Osteocyte (in vitro differentiated cells): Measurements from ENCODE around the gene ASCL5. TPM values are rescaled to one million over a fixed set of nuclear protein-coding genes. Genes with fewer than 3 reads are reported as not detected.
A peak's percentile ranks its signal among the peaks of the same experiment; 100 is the strongest.

Experiments used
- DNase-seq: peaks from one replicate; pipeline ENCODE4 v3.0.0; 2021; ENCODE audit warnings: mixed read lengths; ENCODE audit not compliant: unreplicated experiment; ENCODE audit errors: extremely low spot score
- H3K27ac Mint-ChIP-seq: one replicate; pipeline ENCODE4 v1.8.0; 2021; ENCODE audit warnings: mild to moderate bottlenecking, mixed read lengths; ENCODE audit not compliant: unreplicated experiment
- H3K27me3 Mint-ChIP-seq: one replicate; pipeline ENCODE4 v1.8.0; 2021; ENCODE audit warnings: mixed read lengths; ENCODE audit not compliant: unreplicated experiment
- H3K36me3 Mint-ChIP-seq: one replicate; pipeline ENCODE4 v1.8.0; 2021; ENCODE audit warnings: mixed read lengths; ENCODE audit not compliant: unreplicated experiment
- H3K4me1 Mint-ChIP-seq: one replicate; pipeline ENCODE4 v1.8.0; 2021; ENCODE audit warnings: mixed read lengths; ENCODE audit not compliant: unreplicated experiment
- H3K4me3 Mint-ChIP-seq: one replicate; pipeline ENCODE4 v1.8.0; 2021; ENCODE audit warnings: mild to moderate bottlenecking, moderate library complexity, mixed read lengths; ENCODE audit not compliant: unreplicated experiment
- H3K9me3 Mint-ChIP-seq: one replicate; pipeline ENCODE4 v1.8.0; 2021; ENCODE audit warnings: mixed read lengths; ENCODE audit not compliant: unreplicated experiment
- CTCF ChIP-seq: fragments of 200-600 bp; sonication (generic); IDR thresholded peaks from 2 replicates; pipeline ENCODE4 v1.5.0; 2021; ENCODE audit warnings: antibody characterized with exemption, mild to moderate bottlenecking, moderate library complexity
- total RNA-seq: library from RNA; stranded (reverse); gene quantifications from 2 replicates; pipeline ENCODE4 v1.2.1, GENCODE V29; 2021

The ASCL5 gene
- total RNA-seq, 1 donor from 2014 or later, result not detected

- no peak for TF ChIP-seq CTCF
- no peak for DNase-seq
- Mint-ChIP-seq H3K27me3 (peaks cover 15% of the 10 kb centered on the region), H3K9me3 (no peaks in the 10 kb centered on the region), H3K4me1 (no peaks in the 10 kb centered on the region), H3K4me3 (peak overlapping the region; percentile 77), H3K27ac (no peak overlapping the region), H3K36me3 (no peaks in the 10 kb centered on the region)
Measured at GRCh38 chr1:201113451-201114244, 13.3 kb downstream of the ASCL5 start.

DNA sequence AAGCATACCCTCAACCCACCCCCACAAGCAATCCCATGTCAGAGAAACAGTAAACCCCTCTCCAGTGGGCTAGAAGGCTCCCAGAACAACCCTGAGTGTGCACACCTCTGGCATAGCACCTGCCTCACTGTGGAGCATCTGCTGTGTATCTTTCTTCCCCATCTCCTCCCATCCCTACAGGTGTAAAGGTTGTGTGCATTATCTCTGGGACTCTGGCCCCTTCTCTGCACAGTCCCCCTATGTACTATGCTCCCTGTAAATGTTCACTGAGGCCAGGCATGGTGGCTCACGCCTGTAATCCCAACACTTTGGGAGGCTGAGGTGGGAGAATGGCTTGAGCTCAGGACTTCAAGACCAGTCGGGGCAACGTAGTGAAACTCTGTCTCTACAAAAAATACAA, 14.1 kb downstream of the ASCL5 start:
- TF ChIP-seq CTCF, result no peak
- Mint-ChIP-seq H3K27ac (no peak overlapping the region), H3K4me1 (no peaks in the 10 kb centered on the region), H3K4me3 (no peak overlapping the region), H3K27me3 (peaks cover 15% of the 10 kb centered on the region), H3K9me3 (no peaks in the 10 kb centered on the region), H3K36me3 (no peaks in the 10 kb centered on the region)
- no peak for DNase-seq

DNA sequence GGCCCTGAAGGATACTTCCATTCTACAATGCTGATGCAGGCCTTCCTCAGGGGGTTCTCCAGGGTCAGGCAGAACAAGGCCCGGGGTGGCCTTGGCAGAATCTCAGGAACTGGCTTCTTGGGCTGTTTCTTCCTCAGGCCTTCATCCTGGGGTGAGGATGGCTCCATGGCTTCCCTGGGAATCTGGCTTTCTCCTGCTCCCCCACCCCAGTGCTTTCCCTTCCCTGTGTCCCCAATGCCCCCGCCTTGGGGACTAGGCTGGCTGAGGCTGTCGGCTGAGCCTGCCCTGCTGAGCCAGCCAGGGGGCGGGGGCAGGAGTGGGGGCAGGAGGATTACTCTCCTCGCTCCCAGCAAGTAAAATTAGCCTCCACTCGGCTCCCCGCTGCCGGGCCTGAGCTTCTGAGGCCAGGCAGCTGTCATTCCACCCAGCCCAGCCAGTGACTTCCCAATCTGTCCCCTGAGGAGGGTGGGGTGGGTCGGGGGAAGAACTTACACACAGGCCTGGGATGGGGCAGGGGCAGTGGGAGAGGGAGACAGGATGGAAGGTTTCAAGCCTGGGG, 14.7 kb downstream of the ASCL5 start, which contains the start of gene CACNA1S:
Gene CACNA1S, minus strand, starts transcription at position 254 of the 559 bp plus-strand sequence. Its CDS starts 87 bp downstream, at position 167.
- H3K27ac Mint-ChIP-seq, result no peak within 1 kb of the TSS
- peaks cover 11% of the 10 kb centered on the region for H3K27me3 Mint-ChIP-seq
- TF ChIP-seq CTCF, result no peak
- no peaks in the 10 kb centered on the region for H3K36me3 Mint-ChIP-seq
- no peaks in the 10 kb centered on the region for H3K9me3 Mint-ChIP-seq
- H3K4me1 Mint-ChIP-seq, result no peaks in the 10 kb centered on the region
- no peak for DNase-seq
- H3K4me3 Mint-ChIP-seq, result no peak within 1 kb of the TSS

GRCh38 chr1:201111672-201112071, 15.3 kb downstream of the ASCL5 start:
- Mint-ChIP-seq H3K36me3 (no peaks in the 10 kb centered on the region), H3K4me1 (no peaks in the 10 kb centered on the region), H3K9me3 (no peaks in the 10 kb centered on the region), H3K27me3 (peaks cover 8% of the 10 kb centered on the region), H3K4me3 (no peak overlapping the region), H3K27ac (no peak overlapping the region)
- no peak for DNase-seq
- no peak for TF ChIP-seq CTCF

GRCh38 chr1:201111156-201111555, 15.8 kb downstream of the ASCL5 start:
- Mint-ChIP-seq H3K36me3 (no peaks in the 10 kb centered on the region), H3K27me3 (peaks cover 6% of the 10 kb centered on the region), H3K4me3 (no peak overlapping the region), H3K4me1 (no peaks in the 10 kb centered on the region), H3K27ac (no peak overlapping the region), H3K9me3 (no peaks in the 10 kb centered on the region)
- no peak for DNase-seq
- TF ChIP-seq CTCF, result no peak
